GM12891 (cell line): Measurements from ENCODE around the gene EXOC1.
A peak's percentile ranks its signal among the peaks of the same experiment; 100 is the strongest.
"Not testable (repeated sequence)": the region's sequence is repeated elsewhere in the genome, so short reads cannot be mapped to it uniquely, and the experiment has no call there.

Experiments
- DNase-seq: peaks from one replicate; pipeline ENCODE4 v3.0.0; 2011; ENCODE audit warnings: low spot score; ENCODE audit not compliant: insufficient read length
- FAIRE-seq: peaks from 2 replicates; lab custom pipeline; 2011; peaks lifted over from hg19 to GRCh38; lab: Jason Lieb, UNC
- PAX5 ChIP-seq: IDR thresholded peaks from 2 replicates; pipeline ENCODE4 v1.6.1; 2011; ENCODE audit warnings: low read length, moderate library complexity, mild to moderate bottlenecking; ENCODE audit not compliant: insufficient read depth, severe bottlenecking
- POLR2A ChIP-seq: IDR thresholded peaks from 2 replicates; pipeline ENCODE4 v1.6.1; 2011; ENCODE audit warnings: low read depth, low read length, control low read depth
- POLR2AphosphoS5 ChIP-seq: IDR thresholded peaks from 2 replicates; pipeline ENCODE4 v1.6.1; 2011; ENCODE audit warnings: low read depth, low read length, control low read depth
- POU2F2 ChIP-seq: IDR thresholded peaks from 2 replicates; pipeline ENCODE4 v1.6.1; 2011; ENCODE audit warnings: low read depth, mild to moderate bottlenecking, control low read depth, low read length, moderate library complexity
- SPI1 ChIP-seq: IDR thresholded peaks from 2 replicates; pipeline ENCODE4 v1.6.1; 2011; ENCODE audit warnings: low read depth, low read length, control low read depth
- TAF1 ChIP-seq: IDR thresholded peaks from 2 replicates; pipeline ENCODE4 v1.6.1; 2011; ENCODE audit warnings: low read depth, low read length, control low read depth

Gene EXOC1

GRCh38 chr4:55926610-55927009 is 73.2 kb downstream of the EXOC1 start:
- FAIRE-seq (no peak), DNase-seq (no peak)
- no peak for TF ChIP-seq SPI1
- TF ChIP-seq POLR2A: no peak
- TF ChIP-seq PAX5: no peak
- no peak for TF ChIP-seq POLR2AphosphoS5

DNA sequence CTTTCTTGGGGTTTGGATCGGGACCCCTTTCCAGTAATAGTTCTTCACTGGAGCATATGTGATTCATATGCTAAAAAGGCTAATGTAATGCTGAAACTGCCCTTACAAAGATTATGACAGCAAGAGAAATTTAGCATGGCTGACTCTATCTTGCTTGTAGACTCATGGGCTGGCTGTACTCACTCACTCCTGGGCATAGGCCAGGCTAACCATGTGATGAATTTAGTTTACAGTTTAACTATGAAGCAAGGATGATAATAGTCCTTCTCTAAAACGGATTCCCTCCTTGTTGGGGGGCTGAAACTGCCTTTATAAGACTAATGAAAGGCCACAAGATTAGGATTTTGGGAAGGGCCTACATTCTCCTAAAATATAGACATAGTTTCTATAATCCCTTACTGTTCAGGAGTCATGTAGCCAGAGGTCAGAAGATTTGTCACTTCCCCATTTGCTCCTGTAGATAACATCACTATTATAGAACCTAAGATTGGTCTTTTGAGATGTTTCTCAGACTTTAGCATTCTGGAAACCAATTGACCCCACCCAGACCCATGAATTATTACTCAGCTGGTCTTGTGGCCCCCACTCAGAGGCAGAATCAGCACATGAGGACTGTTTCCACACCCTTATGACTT is 74.5 kb downstream of the EXOC1 start:
- DNase-seq (no peak), FAIRE-seq (no peak)
- TF ChIP-seq SPI1 (peak; percentile 9; the same call in 1 of the 2 replicates), POU2F2 (no peak)

- no peak for FAIRE-seq
- DNase-seq: no peak
- TF ChIP-seq SPI1: no peak
- TF ChIP-seq PAX5: no peak
- TF ChIP-seq POLR2A: no peak
- no peak for TF ChIP-seq POLR2AphosphoS5
Observed at GRCh38 chr4:55928846-55929245, 75.4 kb downstream of the EXOC1 start.

GRCh38 chr4:55931043-55931442 is 77.6 kb downstream of the EXOC1 start:
- FAIRE-seq: no peak
- TF ChIP-seq POU2F2: no peak
- TF ChIP-seq POLR2A: no peak
- TF ChIP-seq POLR2AphosphoS5: no peak
- TF ChIP-seq PAX5: no peak
- DNase-seq: no peak

DNA sequence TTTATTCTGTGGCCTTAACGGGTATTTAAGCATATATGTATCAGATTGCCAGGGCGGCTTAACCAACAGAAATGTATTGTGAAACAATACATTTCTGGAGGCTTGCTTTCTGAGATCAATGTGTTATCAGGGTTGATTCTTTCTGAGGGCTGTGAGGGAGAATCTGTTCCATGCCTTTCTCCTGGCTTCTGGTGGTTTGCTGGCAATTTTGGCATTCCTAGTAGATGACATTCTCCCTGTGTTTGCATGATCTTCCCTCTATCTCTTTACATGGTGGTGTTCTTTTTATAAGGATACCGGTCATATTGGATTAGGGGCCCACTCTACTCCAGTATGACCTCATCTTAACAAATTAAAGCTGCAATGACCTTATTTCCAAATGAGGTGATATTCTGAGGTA is 78.4 kb downstream of the EXOC1 start:
- DNase-seq: no peak
- TF ChIP-seq POLR2A (no peak), PAX5 (no peak), POLR2AphosphoS5 (no peak), TAF1 (no peak), POU2F2 (no peak), SPI1 (no peak)
- FAIRE-seq: no peak

GRCh38 chr4:55932511-55932910 is 79.1 kb downstream of the EXOC1 start:
- no peak for DNase-seq
- FAIRE-seq: no peak
- TF ChIP-seq SPI1 (no peak), POLR2A (no peak), POU2F2 (no peak), POLR2AphosphoS5 (no peak), TAF1 (no peak), PAX5 (no peak)

GRCh38 chr4:55933611-55934010 is 80.2 kb downstream of the EXOC1 start:
- FAIRE-seq: no peak
- DNase-seq: no peak
- TF ChIP-seq SPI1: no peak
- no peak for TF ChIP-seq PAX5
- no peak for TF ChIP-seq POLR2A
- TF ChIP-seq TAF1: no peak
- no peak for TF ChIP-seq POU2F2
- no peak for TF ChIP-seq POLR2AphosphoS5

GRCh38 chr4:55935907-55936306 is 82.5 kb downstream of the EXOC1 start:
- FAIRE-seq, DNase-seq: not testable (repeated sequence)

DNA sequence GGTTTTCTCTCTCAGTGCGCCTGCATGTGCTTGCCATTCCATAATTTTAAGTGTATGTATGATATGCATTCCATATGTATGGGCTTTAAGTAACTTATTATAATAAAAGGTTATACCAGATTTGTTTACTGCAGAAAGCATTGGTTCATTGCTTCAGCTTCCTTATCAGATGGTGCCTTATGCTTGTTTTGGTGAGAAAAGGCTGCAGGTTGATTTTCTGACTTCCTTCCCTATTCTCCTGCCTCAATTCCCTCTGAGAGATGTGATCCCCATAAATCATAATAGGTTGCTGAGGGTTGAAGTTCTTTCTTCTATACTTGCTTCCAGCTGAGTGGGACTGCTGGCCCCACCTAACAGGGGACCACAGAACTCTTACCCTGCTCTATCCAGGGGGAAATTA is 85.0 kb downstream of the EXOC1 start:
- TF ChIP-seq POLR2A: no peak
- TF ChIP-seq PAX5: no peak
- TF ChIP-seq TAF1: no peak
- TF ChIP-seq SPI1: no peak
- no peak for TF ChIP-seq POU2F2
- no peak for TF ChIP-seq POLR2AphosphoS5
- DNase-seq: no peak
- no peak for FAIRE-seq

- no peak for TF ChIP-seq POLR2A
- no peak for TF ChIP-seq TAF1
- TF ChIP-seq SPI1: no peak
- no peak for TF ChIP-seq POLR2AphosphoS5
- no peak for TF ChIP-seq POU2F2
- no peak for TF ChIP-seq PAX5
- no peak for DNase-seq
- no peak for FAIRE-seq
Observed at GRCh38 chr4:55939421-55939820, 86.0 kb downstream of the EXOC1 start.
